ENCODE results near the gene TMEM237.

Gene TMEM237

GRCh38 chr2:201618744-201619662, 24.3 kb downstream of the TMEM237 start:
- Histone ChIP-seq H2AFZ (ENCODE audit: low read length) (no peak overlapping the region), H3K9ac (ENCODE audit: low read length) (no peak overlapping the region), H3K4me3 (ENCODE audit: low read length) (no peak overlapping the region), H3K9me2 (replicated peaks; ENCODE audit: insufficient read depth, low read length) (no peaks in the 10 kb centered on the region), H3K79me2 (ENCODE audit: low read length) (no peaks in the 10 kb centered on the region), H3F3A (ENCODE audit: insufficient read depth, low read length) (no peaks in the 10 kb centered on the region), H3K27me3 (replicated peaks; ENCODE audit: insufficient read depth, low read length) (no peaks in the 10 kb centered on the region), H3K4me2 (ENCODE audit: low read depth, low read length) (no peak overlapping the region), H3K9me3 (replicated peaks; ENCODE audit: insufficient read depth, low read length) (no peaks in the 10 kb centered on the region), H3K27ac (ENCODE audit: low read length) (no peak overlapping the region), H3K36me3 (replicated peaks; ENCODE audit: insufficient read depth, low read length) (no peaks in the 10 kb centered on the region), H3K4me1 (ENCODE audit: low read length) (no peaks in the 10 kb centered on the region), H4K20me1 (ENCODE audit: insufficient read depth, low read length) (no peaks in the 10 kb centered on the region)
- TF ChIP-seq EZH2phosphoT487 (IDR thresholded peaks at IDR 0.05; ENCODE audit: low read length) = no peak
- TF ChIP-seq CTCF (IDR thresholded peaks at IDR 0.05; ENCODE audit: low read length) = no peak
- TF ChIP-seq EZH2 (optimal IDR thresholded peaks at IDR 0.05; ENCODE audit: low read depth, low read length) = no peak
- no peak for DNase-seq

- Histone ChIP-seq H3K27ac (ENCODE audit: low read length) (no peak overlapping the region), H3K4me2 (ENCODE audit: low read depth, low read length) (no peak overlapping the region), H2AFZ (ENCODE audit: low read length) (no peak overlapping the region), H3K4me1 (ENCODE audit: low read length) (no peaks in the 10 kb centered on the region), H3K79me2 (ENCODE audit: low read length) (no peaks in the 10 kb centered on the region), H3K9ac (ENCODE audit: low read length) (no peak overlapping the region), H3K4me3 (ENCODE audit: low read length) (no peak overlapping the region), H3K9me3 (replicated peaks; ENCODE audit: insufficient read depth, low read length) (no peaks in the 10 kb centered on the region), H3K9me2 (replicated peaks; ENCODE audit: insufficient read depth, low read length) (no peaks in the 10 kb centered on the region), H3F3A (ENCODE audit: insufficient read depth, low read length) (no peaks in the 10 kb centered on the region), H4K20me1 (ENCODE audit: insufficient read depth, low read length) (no peaks in the 10 kb centered on the region), H3K27me3 (replicated peaks; ENCODE audit: insufficient read depth, low read length) (no peaks in the 10 kb centered on the region), H3K36me3 (replicated peaks; ENCODE audit: insufficient read depth, low read length) (no peaks in the 10 kb centered on the region)
- no peak for DNase-seq
- no peak for TF ChIP-seq EZH2phosphoT487 (IDR thresholded peaks at IDR 0.05; ENCODE audit: low read length)
- no peak for TF ChIP-seq EZH2 (optimal IDR thresholded peaks at IDR 0.05; ENCODE audit: low read depth, low read length)
- TF ChIP-seq CTCF (IDR thresholded peaks at IDR 0.05; ENCODE audit: low read length) = no peak
These were observed 35.3 kb downstream of the TMEM237 start for GRCh38 chr2:201608021-201608420.

- Histone ChIP-seq H3K79me2 (ENCODE audit: low read length) (no peaks in the 10 kb centered on the region), H3F3A (ENCODE audit: insufficient read depth, low read length) (no peaks in the 10 kb centered on the region), H3K9me2 (replicated peaks; ENCODE audit: insufficient read depth, low read length) (no peaks in the 10 kb centered on the region), H3K27me3 (replicated peaks; ENCODE audit: insufficient read depth, low read length) (no peaks in the 10 kb centered on the region), H3K9ac (ENCODE audit: low read length) (no peak overlapping the region), H2AFZ (ENCODE audit: low read length) (no peak overlapping the region), H3K4me3 (ENCODE audit: low read length) (no peak overlapping the region), H3K36me3 (replicated peaks; ENCODE audit: insufficient read depth, low read length) (no peaks in the 10 kb centered on the region), H3K4me2 (ENCODE audit: low read depth, low read length) (no peak overlapping the region), H4K20me1 (ENCODE audit: insufficient read depth, low read length) (no peaks in the 10 kb centered on the region), H3K4me1 (ENCODE audit: low read length) (no peaks in the 10 kb centered on the region), H3K27ac (ENCODE audit: low read length) (no peak overlapping the region), H3K9me3 (replicated peaks; ENCODE audit: insufficient read depth, low read length) (no peaks in the 10 kb centered on the region)
- DNase-seq = no peak
- TF ChIP-seq EZH2 (optimal IDR thresholded peaks at IDR 0.05; ENCODE audit: low read depth, low read length) = no peak
- no peak for TF ChIP-seq CTCF (IDR thresholded peaks at IDR 0.05; ENCODE audit: low read length)
- TF ChIP-seq EZH2phosphoT487 (IDR thresholded peaks at IDR 0.05; ENCODE audit: low read length) = no peak
These were observed 35.7 kb downstream of the TMEM237 start for GRCh38 chr2:201607568-201607967.
